Activated CD8-positive, alpha-beta memory T cell treated with anti-CD3 and anti-CD28 coated beads, Interleukin-2, amount 10 ng/mL, durations not matched to agents 7 days and 5 days (primary cell): ENCODE results near the gene PCDHA12. TPM values are rescaled to one million over a fixed set of nuclear protein-coding genes. Genes with fewer than 3 reads are reported as not detected.

ENCODE experiments used
- ATAC-seq: fragments of 150-1000 bp; cut with Tn5 transposase; one replicate; pipeline ENCODE4 v1.10.0; 2021; ENCODE audit warnings: moderate library complexity
- CTCF ChIA-PET: fragments of 350-600 bp; sonication (Branson Sonifier 250); formaldehyde crosslinking; loops from one replicate; lab custom pipeline; 2021; ENCODE audit warnings: antibody characterized with exemption; lab: Charles Lee
- DNase-seq: peaks from one replicate; pipeline ENCODE4 v3.0.0-alpha.2; 2020
- H3K27ac Mint-ChIP-seq: one replicate; pipeline ENCODE4 v1.8.0; 2021; ENCODE audit warnings: mild to moderate bottlenecking, mixed read lengths
- H3K27me3 Mint-ChIP-seq: one replicate; pipeline ENCODE4 v1.8.0; 2021; ENCODE audit warnings: mixed read lengths
- H3K36me3 Mint-ChIP-seq: one replicate; pipeline ENCODE4 v1.8.0; 2021; ENCODE audit warnings: mild to moderate bottlenecking, mixed read lengths
- H3K4me1 Mint-ChIP-seq: one replicate; pipeline ENCODE4 v1.8.0; 2021; ENCODE audit warnings: mixed read lengths
- H3K4me3 Mint-ChIP-seq: one replicate; pipeline ENCODE4 v1.8.0; 2021; ENCODE audit warnings: mild to moderate bottlenecking, moderate library complexity, mixed read lengths
- H3K9me3 Mint-ChIP-seq: one replicate; pipeline ENCODE4 v1.8.0; 2022; ENCODE audit warnings: low read depth, mixed read lengths
- total RNA-seq, 2 experiments: library from RNA; stranded (reverse); gene quantifications; one replicate each; pipeline ENCODE4 v1.2.3, GENCODE V29; 2021

PCDHA12 gene
- total RNA-seq, 2 experiments from 2014 or later, result not detected

DNA sequence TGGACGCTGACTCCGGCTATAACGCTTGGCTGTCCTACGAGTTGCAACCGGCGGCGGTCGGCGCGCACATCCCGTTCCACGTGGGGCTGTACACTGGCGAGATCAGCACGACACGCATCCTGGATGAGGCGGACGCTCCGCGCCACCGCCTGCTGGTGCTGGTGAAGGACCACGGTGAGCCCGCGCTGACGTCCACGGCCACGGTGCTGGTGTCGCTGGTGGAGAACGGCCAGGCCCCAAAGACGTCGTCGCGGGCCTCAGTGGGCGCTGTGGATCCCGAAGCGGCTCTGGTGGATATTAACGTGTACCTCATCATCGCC lies 2.1 kb downstream of the PCDHA12 start:
- ATAC-seq (no peak), DNase-seq (no peak)
- Mint-ChIP-seq H3K4me3 (no peak overlapping the region), H3K9me3 (peaks cover 10% of the 10 kb centered on the region), H3K27me3 (peaks cover 10% of the 10 kb centered on the region), H3K27ac (no peak overlapping the region), H3K36me3 (peaks cover 1% of the 10 kb centered on the region), H3K4me1 (no peaks in the 10 kb centered on the region)
- CTCF ChIA-PET, result no interaction called here

DNA sequence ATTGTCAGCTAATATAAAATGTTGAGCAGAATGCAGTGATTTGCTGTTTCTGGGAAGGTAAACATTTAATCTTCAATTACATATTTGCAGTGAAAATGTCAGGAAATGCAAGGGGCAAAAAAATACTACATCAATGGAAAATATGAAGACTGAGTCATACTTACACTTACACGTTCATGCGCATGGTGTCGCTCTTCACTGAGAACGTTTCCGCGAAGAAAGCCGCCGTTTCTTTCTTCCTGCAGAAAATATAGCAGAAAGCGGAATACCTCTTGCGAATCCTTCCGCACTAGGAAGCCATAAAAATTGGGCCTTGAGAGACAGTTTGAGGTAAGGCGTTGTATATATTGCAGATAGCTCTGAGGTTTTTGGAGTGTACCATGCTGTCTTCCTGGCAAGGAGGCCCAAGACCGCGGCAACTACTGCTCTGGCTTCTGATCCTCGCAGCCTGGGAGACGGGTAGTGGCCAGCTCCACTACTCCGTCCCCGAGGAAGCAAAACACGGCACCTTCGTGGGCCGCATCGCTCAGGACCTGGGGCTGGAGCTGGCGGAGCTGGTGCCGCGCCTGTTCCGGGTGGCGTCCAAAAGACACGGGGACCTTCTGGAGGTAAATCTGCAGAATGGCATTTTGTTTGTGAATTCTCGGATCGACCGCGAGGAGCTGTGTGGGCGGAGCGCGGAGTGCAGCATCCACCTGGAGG lies 6.9 kb downstream of the PCDHA12 start, which contains the start of gene PCDHA13:
PCDHA13 (plus strand) TSS at position 236 of the 702 bp plus-strand sequence; CDS start at position 381, 145 bp downstream.
- CTCF ChIA-PET, result no interaction called here
- Mint-ChIP-seq H3K4me1 (no peaks in the 10 kb centered on the region), H3K36me3 (peaks cover 4% of the 10 kb centered on the region), H3K27me3 (peaks cover 2% of the 10 kb centered on the region), H3K4me3 (no peak within 1 kb of the TSS), H3K27ac (no peak within 1 kb of the TSS), H3K9me3 (peaks cover 8% of the 10 kb centered on the region)
- no peak for DNase-seq
- no peak for ATAC-seq

DNA sequence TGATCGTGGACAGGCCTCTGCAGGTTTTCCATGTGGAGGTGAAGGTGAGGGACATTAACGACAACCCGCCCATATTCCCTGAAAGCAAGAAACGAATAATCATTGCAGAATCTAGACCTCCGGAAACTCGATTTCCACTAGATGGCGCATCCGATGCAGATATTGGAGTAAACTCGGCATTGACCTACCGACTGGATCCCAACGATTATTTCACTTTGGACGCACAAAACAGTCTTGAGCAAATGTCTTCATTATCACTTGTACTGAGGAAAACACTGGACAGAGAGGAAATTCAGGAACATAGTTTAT lies 7.4 kb downstream of the PCDHA12 start:
- Mint-ChIP-seq H3K27me3 (peaks cover 2% of the 10 kb centered on the region), H3K4me3 (no peak overlapping the region)

DNA sequence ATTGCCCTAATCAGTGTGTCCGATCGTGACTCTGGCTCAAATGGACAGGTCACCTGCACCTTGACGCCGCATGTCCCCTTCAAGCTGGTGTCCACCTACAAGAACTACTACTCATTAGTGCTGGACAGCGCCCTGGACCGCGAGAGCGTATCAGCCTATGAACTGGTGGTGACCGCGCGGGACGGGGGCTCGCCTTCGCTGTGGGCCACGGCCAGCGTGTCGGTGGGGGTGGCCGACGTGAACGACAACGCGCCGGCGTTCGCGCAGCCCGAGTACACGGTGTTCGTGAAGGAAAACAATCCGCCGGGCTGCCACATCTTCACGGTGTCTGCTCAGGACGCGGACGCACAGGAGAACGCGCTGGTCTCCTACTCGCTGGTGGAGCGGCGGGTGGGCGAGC lies 8.3 kb downstream of the PCDHA12 start:
- Mint-ChIP-seq H3K27me3 (peaks cover 2% of the 10 kb centered on the region), H3K27ac (no peak overlapping the region), H3K4me3 (no peak overlapping the region), H3K9me3 (peaks cover 10% of the 10 kb centered on the region), H3K36me3 (peaks cover 3% of the 10 kb centered on the region), H3K4me1 (no peaks in the 10 kb centered on the region)
- ATAC-seq (no peak), DNase-seq (no peak)
- CTCF ChIA-PET, result interaction anchor here (0.6 kb wide), 1 partner anchor 443 kb away, joined by 3 read pairs; no protein-coding TSS in a partner anchor

More for the DNA sequence above, 7.4 kb downstream of the PCDHA12 start:
- H3K36me3 Mint-ChIP-seq, result peaks cover 4% of the 10 kb centered on the region
- DNase-seq (no peak), ATAC-seq (no peak)
- no peak overlapping the region for H3K27ac Mint-ChIP-seq
- peaks cover 10% of the 10 kb centered on the region for H3K9me3 Mint-ChIP-seq
- CTCF ChIA-PET, result interaction anchor here (0.6 kb wide), 1 partner anchor 443 kb away, joined by 3 read pairs; no protein-coding TSS in a partner anchor
- no peaks in the 10 kb centered on the region for H3K4me1 Mint-ChIP-seq

DNA sequence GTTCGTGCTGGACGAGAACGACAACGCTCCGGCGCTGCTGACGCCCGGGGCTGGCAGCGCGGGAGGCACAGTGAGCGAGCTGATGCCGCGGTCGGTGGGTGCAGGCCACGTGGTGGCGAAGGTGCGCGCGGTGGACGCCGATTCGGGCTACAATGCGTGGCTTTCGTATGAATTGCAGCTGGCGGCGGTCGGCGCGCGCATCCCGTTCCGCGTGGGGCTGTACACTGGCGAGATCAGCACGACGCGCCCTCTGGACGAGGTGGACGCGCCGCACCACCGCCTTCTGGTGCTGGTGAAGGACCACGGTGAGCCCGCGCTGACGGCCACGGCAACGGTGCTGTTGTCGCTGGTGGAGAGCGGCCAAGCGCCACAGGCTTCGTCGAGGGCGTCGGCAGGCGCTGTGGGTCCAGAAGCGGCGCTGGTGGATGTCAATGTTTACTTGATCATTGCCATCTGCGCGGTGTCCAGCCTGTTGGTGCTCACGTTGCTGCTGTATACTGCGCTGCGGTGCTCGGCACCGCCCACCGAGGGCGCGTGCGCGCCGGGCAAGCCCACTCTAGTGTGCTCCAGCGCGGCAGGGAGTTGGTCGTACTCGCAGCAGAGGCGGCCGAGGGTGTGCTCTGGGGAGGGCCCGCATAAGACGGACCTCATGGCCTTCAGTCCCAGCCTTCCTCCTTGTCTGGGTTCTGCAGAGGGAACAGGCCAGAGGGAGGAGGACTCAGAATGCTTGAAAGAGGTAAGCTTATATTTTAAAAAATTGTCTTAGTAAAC lies 9.0 kb downstream of the PCDHA12 start:
- H3K27ac Mint-ChIP-seq, result no peak overlapping the region
- CTCF ChIA-PET, result no interaction called here
- peaks cover 3% of the 10 kb centered on the region for H3K36me3 Mint-ChIP-seq
- H3K4me3 Mint-ChIP-seq, result no peak overlapping the region
- ATAC-seq (no peak), DNase-seq (no peak)
- no peaks in the 10 kb centered on the region for H3K4me1 Mint-ChIP-seq
- H3K27me3 Mint-ChIP-seq, result peaks cover 2% of the 10 kb centered on the region
- peaks cover 10% of the 10 kb centered on the region for H3K9me3 Mint-ChIP-seq

DNA sequence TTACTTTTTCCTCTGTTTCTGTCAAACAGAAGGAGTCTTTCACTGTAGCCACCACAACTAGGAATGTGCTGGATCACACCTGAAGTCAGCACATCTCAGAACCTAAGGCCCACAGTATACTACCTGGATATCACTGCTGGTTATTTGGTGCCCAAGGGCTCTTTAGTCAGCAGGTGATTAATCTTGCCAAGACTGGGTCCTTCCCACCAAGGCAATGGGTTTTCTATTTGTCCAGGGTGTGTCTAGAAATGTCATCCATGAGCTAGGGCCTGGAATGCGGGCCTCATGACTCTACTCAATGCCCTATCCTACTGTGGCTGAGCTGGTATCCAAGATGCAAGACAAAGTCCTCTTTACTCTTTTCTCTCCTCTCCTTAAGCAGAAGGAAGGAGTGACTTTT lies 41.2 kb downstream of the PCDHA12 start:
- no peaks in the 10 kb centered on the region for H3K4me1 Mint-ChIP-seq
- ATAC-seq, result no peak
- H3K9me3 Mint-ChIP-seq, result peaks cover 7% of the 10 kb centered on the region

DNA sequence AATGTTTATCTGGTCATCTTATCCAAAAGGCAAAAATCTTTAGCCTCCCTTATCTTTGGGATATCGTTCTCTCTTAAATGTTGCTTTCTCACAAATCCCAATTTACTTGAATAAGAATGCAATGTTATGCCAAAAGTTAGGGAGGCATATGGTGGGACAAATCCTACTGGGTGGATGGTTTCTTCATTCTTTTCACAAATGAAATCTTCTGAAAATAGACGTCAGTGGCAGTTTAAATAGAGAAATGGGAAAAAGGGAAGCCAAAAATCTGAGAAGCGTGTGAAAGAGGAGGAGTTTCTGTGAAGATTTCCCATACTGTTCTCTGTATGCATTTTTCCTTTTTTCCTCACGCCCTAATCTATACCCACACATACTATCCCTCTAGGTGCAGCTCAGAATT lies 48.5 kb downstream of the PCDHA12 start:
- ATAC-seq (no peak), DNase-seq (no peak)
- CTCF ChIA-PET, result no interaction called here
- Mint-ChIP-seq H3K27ac (no peak overlapping the region), H3K4me1 (peaks cover 3% of the 10 kb centered on the region), H3K27me3 (peaks cover 23% of the 10 kb centered on the region), H3K4me3 (no peak overlapping the region), H3K9me3 (peaks cover 4% of the 10 kb centered on the region), H3K36me3 (no peaks in the 10 kb centered on the region)

More for the DNA sequence above, 41.2 kb downstream of the PCDHA12 start:
- Mint-ChIP-seq H3K4me3 (no peak overlapping the region), H3K27ac (no peak overlapping the region), H3K36me3 (no peaks in the 10 kb centered on the region), H3K27me3 (no peaks in the 10 kb centered on the region)
- DNase-seq, result no peak
- CTCF ChIA-PET, result no interaction called here

DNA sequence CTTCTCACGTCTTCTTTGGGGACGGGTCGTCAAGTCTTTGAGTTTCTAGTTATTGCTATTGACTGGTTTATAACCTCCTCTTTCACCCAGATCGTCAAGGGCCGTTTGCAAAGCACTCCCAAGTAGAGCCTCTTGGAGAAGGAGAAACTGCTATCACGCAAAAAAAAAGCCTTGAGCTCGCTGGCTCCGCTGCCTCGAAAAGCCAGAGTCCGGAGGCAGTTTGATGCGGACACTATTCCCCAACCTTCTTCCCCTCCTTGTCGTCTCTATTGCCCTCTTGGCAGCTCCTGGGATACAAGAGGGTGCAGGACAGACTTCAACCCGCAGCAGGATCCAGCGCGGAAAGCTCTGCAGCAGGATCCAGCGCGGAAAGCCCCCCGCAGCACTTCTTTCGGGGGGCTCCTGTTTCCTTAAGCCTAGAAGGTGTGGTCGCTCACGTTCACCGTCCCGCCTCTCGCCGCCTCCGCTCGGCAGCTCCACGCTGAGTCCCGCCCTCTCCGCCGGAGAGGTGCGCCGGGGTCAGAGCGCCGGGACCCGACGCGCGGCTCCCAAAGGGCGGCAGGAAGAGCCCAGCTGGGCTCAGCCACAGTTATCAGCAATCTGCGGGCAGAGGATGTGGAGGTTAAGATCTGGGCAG lies 50.8 kb downstream of the PCDHA12 start, which contains the start of gene PCDHAC1:
PCDHAC1 (plus strand) TSS at position 494 of the 637 bp plus-strand sequence. CDS start 594 bp downstream, outside the sequence.
- peaks cover 3% of the 10 kb centered on the region for H3K4me1 Mint-ChIP-seq
- H3K36me3 Mint-ChIP-seq, result no peaks in the 10 kb centered on the region
- CTCF ChIA-PET, result no interaction called here
- DNase-seq (no peak), ATAC-seq (no peak)
- H3K27ac Mint-ChIP-seq, result no peak within 1 kb of the TSS
- H3K4me3 Mint-ChIP-seq, result no peak within 1 kb of the TSS
- peaks cover 4% of the 10 kb centered on the region for H3K9me3 Mint-ChIP-seq
- H3K27me3 Mint-ChIP-seq, result peaks cover 23% of the 10 kb centered on the region

DNA sequence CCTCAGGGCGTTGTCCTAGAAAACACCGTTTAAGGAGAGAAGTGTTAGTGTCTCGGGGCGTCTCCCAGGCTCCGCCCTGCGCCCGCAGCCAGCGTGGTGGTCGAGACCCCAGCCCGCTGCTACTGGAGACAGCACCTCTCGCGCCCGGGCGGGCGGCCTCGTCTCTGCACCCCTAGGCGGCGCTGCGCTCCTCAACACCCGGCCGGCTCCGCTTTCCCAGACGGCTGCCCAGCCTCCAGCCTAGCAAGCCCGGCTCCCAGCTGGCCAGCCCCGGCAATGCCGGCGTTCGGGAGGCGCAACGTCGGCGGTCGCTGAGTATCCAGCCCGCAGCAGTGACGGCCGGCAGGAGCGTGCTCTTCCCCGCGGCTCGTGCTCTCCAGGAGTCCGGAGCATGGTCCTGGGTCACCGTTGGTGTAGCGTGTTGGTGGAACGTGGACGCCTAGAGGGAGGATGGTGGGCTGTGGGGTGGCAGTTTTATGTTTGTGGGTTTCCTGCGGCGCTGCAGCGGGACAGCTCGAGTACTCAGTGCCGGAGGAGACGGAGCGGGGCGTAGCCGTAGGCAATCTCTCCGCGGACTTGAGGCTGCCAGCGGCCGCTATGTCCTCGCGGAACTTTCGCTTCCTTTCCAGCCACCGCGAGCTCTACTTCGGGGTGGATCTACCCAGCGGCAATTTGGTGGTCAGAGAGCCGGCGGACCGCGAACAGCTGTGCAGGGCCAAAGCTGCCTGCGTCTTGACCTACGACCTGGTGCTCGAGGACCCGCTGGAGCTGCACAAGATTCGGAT lies 51.5 kb downstream of the PCDHA12 start:
- H3K36me3 Mint-ChIP-seq, result no peaks in the 10 kb centered on the region
- DNase-seq (no peak), ATAC-seq (no peak)
- CTCF ChIA-PET, result no interaction called here
- no peak overlapping the region for H3K27ac Mint-ChIP-seq
- peaks cover 3% of the 10 kb centered on the region for H3K4me1 Mint-ChIP-seq
- H3K4me3 Mint-ChIP-seq, result no peak overlapping the region
- peaks cover 23% of the 10 kb centered on the region for H3K27me3 Mint-ChIP-seq
- H3K9me3 Mint-ChIP-seq, result peaks cover 4% of the 10 kb centered on the region

DNA sequence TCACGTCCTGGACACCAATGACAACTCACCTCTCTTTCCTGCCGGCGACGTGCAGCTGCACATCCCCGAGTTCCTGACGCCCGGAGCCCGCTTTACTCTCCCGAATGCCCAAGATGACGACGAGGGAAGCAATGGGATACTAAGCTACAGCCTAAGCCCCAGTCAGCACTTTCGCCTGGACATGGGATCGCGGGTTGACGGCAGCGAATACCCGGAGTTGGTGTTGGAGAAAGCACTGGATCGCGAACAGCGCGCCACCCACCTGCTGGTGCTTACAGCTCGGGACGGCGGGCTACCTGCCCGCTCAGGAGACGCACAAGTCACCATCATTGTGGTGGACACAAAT lies 52.1 kb downstream of the PCDHA12 start:
- CTCF ChIA-PET, result no interaction called here
- ATAC-seq, result no peak
- no peak overlapping the region for H3K4me3 Mint-ChIP-seq
- no peak overlapping the region for H3K27ac Mint-ChIP-seq
- H3K9me3 Mint-ChIP-seq, result peaks cover 4% of the 10 kb centered on the region
- DNase-seq, result no peak
- H3K27me3 Mint-ChIP-seq, result peaks cover 23% of the 10 kb centered on the region
- no peaks in the 10 kb centered on the region for H3K36me3 Mint-ChIP-seq
- peaks cover 3% of the 10 kb centered on the region for H3K4me1 Mint-ChIP-seq

Other genes starting within 250 kb of the PCDHA12 start
- gene CD14, start 242.1 kb upstream of the PCDHA12 start, total RNA-seq, result under 1 TPM; 0.38 to 0.56 TPM
- gene TMCO6, start 235.9 kb upstream of the PCDHA12 start, total RNA-seq, result 10 to 100 TPM; 33.1 to 35.3 TPM
- 10 to 100 TPM; 75.0 to 77.0 TPM for gene NDUFA2, start 227.7 kb upstream of the PCDHA12 start, total RNA-seq
- gene IK, start 227.5 kb upstream of the PCDHA12 start, total RNA-seq, result 100 to 1,000 TPM; 102 to 113 TPM
- gene WDR55, start 210.4 kb upstream of the PCDHA12 start, total RNA-seq, result 10 to 100 TPM; 38.7 to 40.6 TPM
- 1 to 10 TPM; 2.8 to 2.9 TPM for gene DND1, start 201.7 kb upstream of the PCDHA12 start, total RNA-seq
- 10 to 100 TPM; 75.9 to 93.9 TPM for gene HARS1, start 183.9 kb upstream of the PCDHA12 start, total RNA-seq
- 10 to 100 TPM; 30.7 to 36.6 TPM for gene HARS2, start 183.9 kb upstream of the PCDHA12 start, total RNA-seq
- gene ZMAT2, start 174.9 kb upstream of the PCDHA12 start, total RNA-seq, result 10 to 100 TPM; 45.0 to 58.6 TPM
- not detected for gene PCDHA1, start 89.2 kb upstream of the PCDHA12 start, total RNA-seq
- gene PCDHA2, start 80.5 kb upstream of the PCDHA12 start, total RNA-seq, result not detected
- gene PCDHA3, start 74.3 kb upstream of the PCDHA12 start, total RNA-seq, result not detected
- gene PCDHA4, start 68.2 kb upstream of the PCDHA12 start, total RNA-seq, result not detected
- not detected for gene PCDHA5, start 53.7 kb upstream of the PCDHA12 start, total RNA-seq
- not detected for gene PCDHA6, start 47.3 kb upstream of the PCDHA12 start, total RNA-seq
- gene PCDHA7, start 41.0 kb upstream of the PCDHA12 start, total RNA-seq, result not detected
- not detected for gene PCDHA8, start 34.1 kb upstream of the PCDHA12 start, total RNA-seq
- gene PCDHA9, start 26.9 kb upstream of the PCDHA12 start, total RNA-seq, result not detected
- gene PCDHA10, start 19.4 kb upstream of the PCDHA12 start, total RNA-seq, result not detected
- not detected for gene PCDHA11, start 6.4 kb upstream of the PCDHA12 start, total RNA-seq
- gene PCDHA13, start 6.8 kb downstream of the PCDHA12 start, total RNA-seq, result not detected
- not detected for gene PCDHAC1, start 51.0 kb downstream of the PCDHA12 start, total RNA-seq
- gene PCDHAC2, start 91.2 kb downstream of the PCDHA12 start, total RNA-seq, result not detected
- not detected for gene PCDHB1, start 176.1 kb downstream of the PCDHA12 start, total RNA-seq
- not detected for gene PCDHB2, start 219.3 kb downstream of the PCDHA12 start, total RNA-seq
- not detected for gene PCDHB3, start 225.2 kb downstream of the PCDHA12 start, total RNA-seq
- gene PCDHB4, start 246.5 kb downstream of the PCDHA12 start, total RNA-seq, result not detected